SK-N-SH (cell line): Measurements from ENCODE around the gene CNOT11. TPM values are rescaled to one million over a fixed set of nuclear protein-coding genes. Genes with fewer than 3 reads are reported as not detected.
"Not testable (repeated sequence)": the region's sequence is repeated elsewhere in the genome, so short reads cannot be mapped to it uniquely, and the experiment has no call there.

Source experiments
- CTCF ChIA-PET: fragments of 300-600, 350-600 bp; formaldehyde crosslinking; extraction: SDS; loops from one replicate; lab custom pipeline; 2021; lab: Yijun Ruan, JAX
- POLR2A ChIA-PET: fragments of 350-600 bp; sonication (Branson Sonifier 250); formaldehyde crosslinking; extraction: SDS; loops from one replicate; lab custom pipeline; 2020; ENCODE audit warnings: antibody characterized with exemption, inconsistent platforms; lab: Yijun Ruan, JAX
- DNase-seq: peaks from one replicate; pipeline ENCODE4 v3.0.0; 2012
- H2AFZ ChIP-seq: fragments of 200-600 bp; sonication (generic); 2 replicates; pipeline ENCODE4 v1.8.1; 2016; ENCODE audit warnings: antibody characterized with exemption, mild to moderate bottlenecking, low read depth
- H3F3A ChIP-seq: fragments of 200-600 bp; sonication (generic); replicated peaks from 2 replicates; pipeline ENCODE3; 2016; ENCODE audit warnings: antibody characterized with exemption, mild to moderate bottlenecking; ENCODE audit not compliant: insufficient read depth
- H3K27ac ChIP-seq, 2 experiments: fragments of 200-500 bp in 1 of 2; fragments of 200-600 bp in 1 of 2; sonication (Bioruptor generic) in 1 of 2; sonication (generic), shearing (Covaris generic) in 1 of 2; 2 replicates each; pipeline versions ENCODE4 v1.5.1 to v1.6.1; 2014 to 2016; ENCODE audit warnings: low read depth in 2 of 2, inconsistent platforms in 1 of 2, low read length in 1 of 2, mild to moderate bottlenecking in 1 of 2, mixed read lengths in 1 of 2
- H3K27me3 ChIP-seq: fragments of 200-600 bp; sonication (generic), shearing (Covaris generic); 2 replicates; pipeline ENCODE4 v1.6.1; 2016; ENCODE audit warnings: mixed run types; ENCODE audit not compliant: insufficient read depth
- H3K36me3 ChIP-seq, 2 experiments: fragments of 200-500 bp in 1 of 2; fragments of 200-600 bp in 1 of 2; sonication (Bioruptor generic) in 1 of 2; sonication (generic) in 1 of 2; replicated peaks in 1 of 2; 2 replicates each; pipeline versions ENCODE3 to v1.5.1; 2014 to 2016; ENCODE audit warnings: low read length in 1 of 2, mild to moderate bottlenecking in 1 of 2; ENCODE audit not compliant: insufficient read depth in 2 of 2, control insufficient read depth in 1 of 2
- H3K4me1 ChIP-seq, 2 experiments: fragments of 200-500 bp in 1 of 2; fragments of 200-600 bp in 1 of 2; sonication (Bioruptor generic) in 1 of 2; sonication (generic), shearing (Covaris generic) in 1 of 2; 2 replicates each; pipeline versions ENCODE4 v1.5.1 to v1.6.1; 2014 to 2016; ENCODE audit warnings: low read depth in 1 of 2, low read length in 1 of 2, mixed run types in 1 of 2; ENCODE audit not compliant: insufficient read depth in 2 of 2, control insufficient read depth in 1 of 2
- H3K4me2 ChIP-seq: fragments of 200-600 bp; sonication (generic), shearing (Covaris generic); 2 replicates; pipeline ENCODE4 v1.6.1; 2017; ENCODE audit warnings: mixed run types
- H3K4me3 ChIP-seq, 2 experiments: fragments of 200-500 bp in 1 of 2; fragments of 200-600 bp in 1 of 2; sonication (Bioruptor generic) in 1 of 2; sonication (generic), shearing (Covaris generic) in 1 of 2; 2 replicates each; pipeline versions ENCODE4 v1.5.1 to v1.8.1; 2014 to 2016; ENCODE audit warnings: low read depth in 2 of 2, inconsistent platforms in 1 of 2, low read length in 1 of 2, mild to moderate bottlenecking in 1 of 2, mixed read lengths in 1 of 2, moderate library complexity in 1 of 2
- H3K79me2 ChIP-seq: fragments of 200-600 bp; sonication (generic); 2 replicates; pipeline ENCODE4 v1.8.1; 2017; ENCODE audit warnings: mild to moderate bottlenecking; ENCODE audit not compliant: insufficient read depth
- H3K9ac ChIP-seq: fragments of 200-600 bp; sonication (generic); 2 replicates; pipeline ENCODE4 v1.6.1; 2017; ENCODE audit warnings: mixed run types
- H3K9me2 ChIP-seq: fragments of 200-600 bp; sonication (generic); 2 replicates; pipeline ENCODE4 v1.6.1; 2017; ENCODE audit warnings: mixed run types
- H3K9me3 ChIP-seq: fragments of 200-600 bp; sonication (generic); 2 replicates; pipeline ENCODE4 v1.6.1; 2017; ENCODE audit warnings: mixed run types, mild to moderate bottlenecking, moderate library complexity
- H4K20me1 ChIP-seq: fragments of 200-600 bp; sonication (generic); 2 replicates; pipeline ENCODE4 v1.6.1; 2017; ENCODE audit warnings: mild to moderate bottlenecking, mixed run types; ENCODE audit not compliant: insufficient read depth
- CHD2 ChIP-seq: fragments of 150-350 bp; IDR thresholded peaks from 2 replicates; pipeline ENCODE4 v1.6.1; 2018; ENCODE audit warnings: low read length; ENCODE audit not compliant: partially characterized antibody
- ELF1 ChIP-seq: IDR thresholded peaks from 2 replicates; pipeline ENCODE4 v1.4.0; 2012
- EP300 ChIP-seq, 2 experiments: IDR thresholded peaks; 2 replicates each; pipeline versions ENCODE4 v1.4.0 to v1.6.1; 2012; ENCODE audit warnings: borderline replicate concordance in 1 of 2, low read depth in 1 of 2, low read length in 1 of 2
- EZH2phosphoT487 ChIP-seq: fragments of 200-600 bp; sonication (generic); IDR thresholded peaks from 2 replicates; pipeline ENCODE4 v1.6.1; 2017; ENCODE audit warnings: low read depth, mixed run types, mild to moderate bottlenecking, antibody characterized with exemption, moderate library complexity, borderline replicate concordance
- FOSL2 ChIP-seq: IDR thresholded peaks from 2 replicates; pipeline ENCODE4 v1.4.0; 2012; ENCODE audit warnings: low read depth, mild to moderate bottlenecking, moderate library complexity, borderline replicate concordance
- GATA2 ChIP-seq: sonication (generic); formaldehyde crosslinking; IDR thresholded peaks from 2 replicates; pipeline ENCODE4 v1.5.0; 2020; ENCODE audit warnings: mild to moderate bottlenecking, missing genetic modification reagents
- MAX ChIP-seq: IDR thresholded peaks from 2 replicates; pipeline ENCODE4 v1.4.0; 2012; ENCODE audit warnings: low read depth
- MEF2A ChIP-seq: IDR thresholded peaks from 2 replicates; pipeline ENCODE4 v1.4.0; 2012; ENCODE audit warnings: low read depth, borderline replicate concordance
- MXI1 ChIP-seq: IDR thresholded peaks from 2 replicates; pipeline ENCODE4 v1.6.1; 2012; ENCODE audit warnings: mild to moderate bottlenecking, low read depth, low read length, improper control_type of control experiment
- RAD21 ChIP-seq: IDR thresholded peaks from 2 replicates; pipeline ENCODE4 v1.6.1; 2012; ENCODE audit warnings: mild to moderate bottlenecking, low read length
- RCOR1 ChIP-seq: fragments of 150-350 bp; IDR thresholded peaks from 2 replicates; pipeline ENCODE4 v1.6.1; 2017; ENCODE audit warnings: antibody characterized with exemption, low read length
- RFX5 ChIP-seq: IDR thresholded peaks from 2 replicates; pipeline ENCODE4 v1.6.1; 2012; ENCODE audit warnings: mild to moderate bottlenecking, improper control_type of control experiment, low read length
- RXRA ChIP-seq: IDR thresholded peaks from 2 replicates; pipeline ENCODE4 v1.4.0; 2012; ENCODE audit warnings: low read depth, mild to moderate bottlenecking, borderline replicate concordance
- SIN3A ChIP-seq: IDR thresholded peaks from 2 replicates; pipeline ENCODE4 v1.6.1; 2012; ENCODE audit warnings: low read depth, mild to moderate bottlenecking, low read length, moderate library complexity, borderline replicate concordance
- USF1 ChIP-seq: IDR thresholded peaks from 2 replicates; pipeline ENCODE4 v1.4.0; 2012; ENCODE audit warnings: low read depth, borderline replicate concordance
- YY1 ChIP-seq: IDR thresholded peaks from 2 replicates; pipeline ENCODE4 v1.4.0; 2012; ENCODE audit warnings: low read depth, mild to moderate bottlenecking
- WGBS: methylation state at CpG from one replicate; pipeline ENCODE4 v1.1.6; 2017; ENCODE audit warnings: low lambda C conversion rate; 5-methylcytosine and 5-hydroxymethylcytosine counted together
- polyA plus RNA-seq, 3 experiments: library from polyadenylated mRNA; depleted of rRNA; stranded (reverse); fragments of >200 nt; gene quantifications; 2 replicates each; pipeline ENCODE4 v1.2.3, GENCODE V29; 2012
- TF ChIP-seq, protein P1 (sequence below): IDR thresholded peaks from 2 replicates; pipeline ENCODE4 v1.6.1; 2012; ENCODE audit warnings: mild to moderate bottlenecking, low read depth, low read length, moderate library complexity
- TF ChIP-seq, protein P2 (sequence below): IDR thresholded peaks from 2 replicates; pipeline ENCODE4; 2012

Gene CNOT11
- polyA plus RNA-seq, 1 of the 3 experiments (the other 2 are of a cell fraction) = 38.4 TPM

DNA sequence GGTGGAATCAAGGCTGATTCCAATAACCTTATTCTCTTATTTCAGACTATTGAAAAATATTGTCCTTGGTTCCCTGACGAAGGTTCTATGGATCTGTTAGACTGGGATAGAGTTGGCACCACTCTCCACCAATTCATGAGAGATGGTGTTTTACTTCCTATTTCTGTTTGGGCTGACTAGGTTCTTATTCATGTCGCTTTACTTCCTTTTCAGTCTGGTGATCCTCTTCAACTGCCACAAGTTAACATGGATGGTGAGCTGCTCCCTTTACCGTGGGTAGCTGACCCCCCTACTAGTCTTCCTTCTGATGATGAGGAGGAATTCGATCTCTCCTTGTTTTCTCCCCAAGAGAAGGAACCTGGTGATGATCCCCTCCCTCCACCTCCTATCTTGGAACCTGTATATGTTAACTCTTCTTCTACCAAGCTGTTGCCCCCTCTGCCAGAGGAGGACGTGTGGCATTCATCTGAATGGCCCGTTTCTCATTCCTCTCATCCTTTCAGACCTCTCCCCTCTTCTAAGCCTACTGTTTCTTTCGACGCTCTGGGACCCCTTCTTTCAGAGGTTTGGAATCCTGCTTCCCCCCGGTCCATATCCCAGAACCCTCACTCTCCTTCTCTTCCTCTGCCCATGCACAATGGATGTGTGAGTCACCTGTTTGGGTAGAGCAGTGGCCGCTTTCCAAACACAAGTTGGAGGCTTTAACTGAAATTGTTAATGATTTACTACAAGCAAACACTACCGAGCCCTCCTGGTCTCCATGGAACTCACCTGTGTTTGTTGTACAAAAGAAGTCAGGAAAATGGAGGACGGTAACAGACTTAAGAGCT, 13.5 kb upstream of the CNOT11 start:
- Histone ChIP-seq H3K27ac (no peak overlapping the region), H3K27me3 (no peaks in the 10 kb centered on the region), H3K9ac (no peak overlapping the region), H3F3A (no peaks in the 10 kb centered on the region), H3K9me3 (no peaks in the 10 kb centered on the region), H4K20me1 (no peaks in the 10 kb centered on the region), H3K4me3 (no peak overlapping the region), H3K4me2 (no peak overlapping the region), H3K4me1 (no peaks in the 10 kb centered on the region), H3K36me3 (no peaks in the 10 kb centered on the region), H2AFZ (no peak overlapping the region), H3K9me2 (no peaks in the 10 kb centered on the region), H3K79me2 (no peaks in the 10 kb centered on the region)
- WGBS = 69% methylated on average over 12 of the region's 12 CpGs
- DNase-seq = no peak
- ChIA-PET POLR2A (no interaction called here), CTCF (interaction anchor here (0.6 to 2.9 kb wide), 2 partner anchors 11 to 420 kb away, joined by 3 to 25 read pairs; partner anchors contain the start of gene CNOT11)
- TF ChIP-seq RAD21 (no peak), MAX (no peak), EZH2phosphoT487 (no peak), CHD2 (no peak), USF1 (no peak), FOSL2 (no peak), GATA2 (no peak), RXRA (no peak), YY1 (no peak), EP300 (IDR thresholded peaks at IDR 0.05; ENCODE audit: borderline replicate concordance in 1 of 2, low read depth in 1 of 2, low read length in 1 of 2) (no peak), SIN3A (no peak), ELF1 (no peak), MEF2A (no peak), RFX5 (no peak), RCOR1 (no peak), MXI1 (no peak)
- TF ChIP-seq, protein P1, sequence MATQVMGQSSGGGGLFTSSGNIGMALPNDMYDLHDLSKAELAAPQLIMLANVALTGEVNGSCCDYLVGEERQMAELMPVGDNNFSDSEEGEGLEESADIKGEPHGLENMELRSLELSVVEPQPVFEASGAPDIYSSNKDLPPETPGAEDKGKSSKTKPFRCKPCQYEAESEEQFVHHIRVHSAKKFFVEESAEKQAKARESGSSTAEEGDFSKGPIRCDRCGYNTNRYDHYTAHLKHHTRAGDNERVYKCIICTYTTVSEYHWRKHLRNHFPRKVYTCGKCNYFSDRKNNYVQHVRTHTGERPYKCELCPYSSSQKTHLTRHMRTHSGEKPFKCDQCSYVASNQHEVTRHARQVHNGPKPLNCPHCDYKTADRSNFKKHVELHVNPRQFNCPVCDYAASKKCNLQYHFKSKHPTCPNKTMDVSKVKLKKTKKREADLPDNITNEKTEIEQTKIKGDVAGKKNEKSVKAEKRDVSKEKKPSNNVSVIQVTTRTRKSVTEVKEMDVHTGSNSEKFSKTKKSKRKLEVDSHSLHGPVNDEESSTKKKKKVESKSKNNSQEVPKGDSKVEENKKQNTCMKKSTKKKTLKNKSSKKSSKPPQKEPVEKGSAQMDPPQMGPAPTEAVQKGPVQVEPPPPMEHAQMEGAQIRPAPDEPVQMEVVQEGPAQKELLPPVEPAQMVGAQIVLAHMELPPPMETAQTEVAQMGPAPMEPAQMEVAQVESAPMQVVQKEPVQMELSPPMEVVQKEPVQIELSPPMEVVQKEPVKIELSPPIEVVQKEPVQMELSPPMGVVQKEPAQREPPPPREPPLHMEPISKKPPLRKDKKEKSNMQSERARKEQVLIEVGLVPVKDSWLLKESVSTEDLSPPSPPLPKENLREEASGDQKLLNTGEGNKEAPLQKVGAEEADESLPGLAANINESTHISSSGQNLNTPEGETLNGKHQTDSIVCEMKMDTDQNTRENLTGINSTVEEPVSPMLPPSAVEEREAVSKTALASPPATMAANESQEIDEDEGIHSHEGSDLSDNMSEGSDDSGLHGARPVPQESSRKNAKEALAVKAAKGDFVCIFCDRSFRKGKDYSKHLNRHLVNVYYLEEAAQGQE = no peak
- TF ChIP-seq, protein P2, sequence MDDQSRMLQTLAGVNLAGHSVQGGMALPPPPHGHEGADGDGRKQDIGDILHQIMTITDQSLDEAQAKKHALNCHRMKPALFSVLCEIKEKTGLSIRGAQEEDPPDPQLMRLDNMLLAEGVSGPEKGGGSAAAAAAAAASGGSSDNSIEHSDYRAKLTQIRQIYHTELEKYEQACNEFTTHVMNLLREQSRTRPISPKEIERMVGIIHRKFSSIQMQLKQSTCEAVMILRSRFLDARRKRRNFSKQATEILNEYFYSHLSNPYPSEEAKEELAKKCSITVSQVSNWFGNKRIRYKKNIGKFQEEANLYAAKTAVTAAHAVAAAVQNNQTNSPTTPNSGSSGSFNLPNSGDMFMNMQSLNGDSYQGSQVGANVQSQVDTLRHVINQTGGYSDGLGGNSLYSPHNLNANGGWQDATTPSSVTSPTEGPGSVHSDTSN = no peak

DNA sequence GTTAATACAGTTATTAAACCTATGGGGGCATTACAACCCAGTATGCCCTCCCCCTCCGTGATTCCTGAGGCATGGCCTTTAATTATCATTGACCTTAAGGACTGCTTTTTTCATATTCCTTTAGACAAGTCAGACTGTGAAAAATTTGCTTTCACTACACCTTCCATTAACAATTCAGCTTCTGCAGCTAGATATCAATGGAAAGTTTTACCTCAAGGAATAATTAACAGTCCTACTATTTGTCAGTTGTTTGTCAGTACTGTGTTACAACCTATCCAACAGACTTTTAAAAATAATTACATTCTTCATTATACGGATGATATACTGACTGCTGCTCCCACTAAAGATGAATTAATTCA, 12.9 kb upstream of the CNOT11 start:
- H3K27ac ChIP-seq, H3K9ac ChIP-seq, H2AFZ ChIP-seq, H4K20me1 ChIP-seq, POLR2A ChIA-PET, H3K4me1 ChIP-seq, H3K9me2 ChIP-seq, H3K36me3 ChIP-seq, H3K4me3 ChIP-seq, H3K27me3 ChIP-seq, H3K9me3 ChIP-seq, H3K79me2 ChIP-seq, H3F3A ChIP-seq, DNase-seq, H3K4me2 ChIP-seq: not testable (repeated sequence)
- 58% methylated on average over 2 of the region's 2 CpGs for WGBS
- CTCF ChIA-PET = interaction anchor here (0.6 to 2.9 kb wide), 4 partner anchors 9 to 421 kb away, joined by 3 to 25 read pairs (median 4); partner anchors contain the start of gene CNOT11
